C4-2B (cell line): ENCODE results near the gene SLC7A8.

ENCODE experiments used
- H3K27ac ChIP-seq: fragments of 450-650 bp; 2 replicates; pipeline ENCODE4 v1.5.1; 2017
- CTCF ChIP-seq: fragments of 450-650 bp; conservative IDR thresholded peaks from 2 replicates; pipeline ENCODE4 v1.5.1; 2017; ENCODE audit warnings: mild to moderate bottlenecking
- ZFX ChIP-seq: fragments of 450-650 bp; IDR thresholded peaks from 2 replicates; pipeline ENCODE4 v1.6.1; 2017

The SLC7A8 gene

GRCh38 chr14:23077962-23078361 is 105.5 kb downstream of the SLC7A8 start:
- TF ChIP-seq CTCF, result no peak
- H3K27ac ChIP-seq, result no peak overlapping the region

GRCh38 chr14:23076785-23077408 is 106.6 kb downstream of the SLC7A8 start:
- TF ChIP-seq ZFX, result no peak
- TF ChIP-seq CTCF, result peak; percentile 79
- H3K27ac ChIP-seq, result no peak overlapping the region
